ENCODE measurements around the gene YTHDC2. TPM values are rescaled to one million over a fixed set of nuclear protein-coding genes. Genes with fewer than 3 reads are reported as not detected.

Gene YTHDC2
- total RNA-seq, 6 donors from 2014 or later = 18.3 to 32.9 (median 21.6) TPM

DNA sequence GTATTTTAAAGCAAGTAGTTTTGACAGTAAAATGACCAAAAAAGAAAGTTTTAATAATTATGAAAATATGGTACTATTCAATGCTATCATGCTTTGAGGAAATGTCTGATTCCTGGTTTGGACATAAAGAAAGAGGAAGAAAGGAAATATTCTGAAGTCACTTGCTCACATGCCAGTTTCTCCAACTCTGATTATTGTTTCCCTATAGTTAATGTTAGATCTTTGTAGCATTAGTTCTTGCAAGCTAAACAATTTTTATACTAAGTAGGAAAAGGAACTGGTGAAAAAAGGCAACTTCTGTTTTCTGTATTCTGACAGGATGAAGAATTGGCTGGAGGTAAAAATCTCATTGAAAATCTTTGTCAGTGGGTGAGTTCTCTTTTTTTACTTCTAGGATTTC, 119.5 kb downstream of the YTHDC2 start:
- ATAC-seq (ENCODE audit: low FRiP score in 2 of 2) (no peak), DNase-seq (no peak)
- Histone ChIP-seq H3K27ac (no peak overlapping the region), H3K36me3 (no peaks in the 10 kb centered on the region), H3K9me3 (peaks cover 0 to 4% (median under 1%) of the 10 kb centered on the region in 4 donors), H3K27me3 (no peaks in the 10 kb centered on the region), H3K4me3 (no peak overlapping the region), H3K4me1 (no peaks in the 10 kb centered on the region)
- TF ChIP-seq, protein P1, sequence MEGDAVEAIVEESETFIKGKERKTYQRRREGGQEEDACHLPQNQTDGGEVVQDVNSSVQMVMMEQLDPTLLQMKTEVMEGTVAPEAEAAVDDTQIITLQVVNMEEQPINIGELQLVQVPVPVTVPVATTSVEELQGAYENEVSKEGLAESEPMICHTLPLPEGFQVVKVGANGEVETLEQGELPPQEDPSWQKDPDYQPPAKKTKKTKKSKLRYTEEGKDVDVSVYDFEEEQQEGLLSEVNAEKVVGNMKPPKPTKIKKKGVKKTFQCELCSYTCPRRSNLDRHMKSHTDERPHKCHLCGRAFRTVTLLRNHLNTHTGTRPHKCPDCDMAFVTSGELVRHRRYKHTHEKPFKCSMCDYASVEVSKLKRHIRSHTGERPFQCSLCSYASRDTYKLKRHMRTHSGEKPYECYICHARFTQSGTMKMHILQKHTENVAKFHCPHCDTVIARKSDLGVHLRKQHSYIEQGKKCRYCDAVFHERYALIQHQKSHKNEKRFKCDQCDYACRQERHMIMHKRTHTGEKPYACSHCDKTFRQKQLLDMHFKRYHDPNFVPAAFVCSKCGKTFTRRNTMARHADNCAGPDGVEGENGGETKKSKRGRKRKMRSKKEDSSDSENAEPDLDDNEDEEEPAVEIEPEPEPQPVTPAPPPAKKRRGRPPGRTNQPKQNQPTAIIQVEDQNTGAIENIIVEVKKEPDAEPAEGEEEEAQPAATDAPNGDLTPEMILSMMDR (IDR thresholded peaks at IDR 0.05) = no peak
- TF ChIP-seq POLR2AphosphoS5 (IDR thresholded peaks at IDR 0.05) = no peak

DNA sequence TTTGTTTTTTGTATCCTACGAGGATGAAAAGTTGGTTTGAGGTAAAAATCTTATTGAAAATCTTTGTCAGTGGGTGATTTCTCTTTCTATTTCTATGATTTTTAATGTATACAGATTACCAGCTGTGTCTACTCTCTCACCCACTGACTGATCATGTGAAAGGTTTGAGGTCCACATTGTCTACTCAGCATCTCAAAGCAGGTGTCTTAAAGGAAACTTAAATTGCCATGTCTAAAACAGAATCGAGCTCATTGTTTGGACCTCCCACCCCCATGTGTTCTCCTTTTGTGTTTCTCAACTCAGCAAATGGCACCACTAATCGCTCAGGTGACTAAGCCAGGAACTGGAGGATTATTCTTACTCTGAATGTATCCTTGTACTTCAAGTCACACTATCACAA, 121.5 kb downstream of the YTHDC2 start:
- H3K36me3 ChIP-seq = no peaks in the 10 kb centered on the region
- no peak overlapping the region for H3K27ac ChIP-seq
- H3K4me1 ChIP-seq = no peaks in the 10 kb centered on the region
- no peak overlapping the region for H3K4me3 ChIP-seq
- no peaks in the 10 kb centered on the region for H3K27me3 ChIP-seq
- DNase-seq = no peak
- TF ChIP-seq, protein P1 (IDR thresholded peaks at IDR 0.05) = no peak
- no peak for TF ChIP-seq POLR2AphosphoS5 (IDR thresholded peaks at IDR 0.05)
- TF ChIP-seq POLR2A (IDR thresholded peaks at IDR 0.05) = no peak
- TF ChIP-seq EP300 (IDR thresholded peaks at IDR 0.05) = no peak
- 84 to 88% methylated on average over 3 of the region's 3 CpGs for WGBS, 2 donors
- ATAC-seq (ENCODE audit: low FRiP score in 2 of 2) = no peak
- peaks cover 0 to 4% (median 0%) of the 10 kb centered on the region in 4 donors for H3K9me3 ChIP-seq

DNA sequence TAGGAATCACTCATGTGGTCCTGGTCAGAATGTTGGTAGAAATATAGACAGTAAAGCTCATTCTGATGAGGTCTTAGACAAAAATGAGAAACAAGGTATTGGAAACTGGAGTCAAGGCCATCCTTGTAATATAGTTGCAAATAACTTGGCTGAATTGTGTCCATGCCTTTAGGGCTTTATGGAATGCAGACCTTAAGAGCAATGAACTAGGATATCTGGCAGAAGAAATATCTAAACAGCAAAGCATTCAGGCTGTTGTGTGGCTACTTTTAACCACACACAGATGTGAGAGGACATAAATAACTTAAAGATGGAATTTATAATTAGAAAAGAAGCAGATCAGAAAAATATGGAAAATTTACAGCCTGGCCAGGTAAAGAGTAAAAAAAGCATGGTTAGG, 128.2 kb downstream of the YTHDC2 start:
- DNase-seq (no peak), ATAC-seq (ENCODE audit: low FRiP score in 2 of 2) (no peak)
- H3K36me3 ChIP-seq = no peaks in the 10 kb centered on the region
- H3K4me3 ChIP-seq = no peak overlapping the region
- H3K9me3 ChIP-seq = peaks cover 0 to 4% (median 0%) of the 10 kb centered on the region in 4 donors
- no peak overlapping the region for H3K27ac ChIP-seq
- TF ChIP-seq EP300 (IDR thresholded peaks at IDR 0.05) (no peak), POLR2AphosphoS5 (IDR thresholded peaks at IDR 0.05) (no peak), POLR2A (IDR thresholded peaks at IDR 0.05) (no peak)
- TF ChIP-seq, protein P1 (IDR thresholded peaks at IDR 0.05) = no peak
- no peaks in the 10 kb centered on the region for H3K4me1 ChIP-seq
- no peaks in the 10 kb centered on the region for H3K27me3 ChIP-seq

Small RNA genes lying within 50 kb of the gene (small RNA-seq; reads per million reads assigned to genes)
- gene RNU4ATAC13P = 0 reads per million in 4 donors

Other genes with a start within 250 kb of the YTHDC2 start
- under 1 TPM in 3 of 6 donors, not detected in 3; 0.09 to 0.30 (median 0.15) TPM for gene TSSK1B, start 78.7 kb upstream of the YTHDC2 start, total RNA-seq
- 10 to 100 TPM; 12.1 to 67.1 (median 21.3) TPM for gene MCC, start 25.2 kb upstream of the YTHDC2 start, total RNA-seq

Measured in upper lobe of left lung (tissue), 6 donors.